ENCODE results near the gene HTR6. TPM values are rescaled to one million over a fixed set of nuclear protein-coding genes. Genes with fewer than 3 reads are reported as not detected.

Gene HTR6
- total and polyA plus RNA-seq, 2 experiments from 2014 or later, result not detected

- DNase-seq (ENCODE audit: low read depth in 1 of 2, low spot score in 1 of 2), result no peak
- no peaks in the 10 kb centered on the region for H3K36me3 ChIP-seq
- no peaks in the 10 kb centered on the region for H3K9me3 ChIP-seq (ENCODE audit: low read depth)
- H3K27ac ChIP-seq, result no peak overlapping the region
- H3K4me3 ChIP-seq, result no peak overlapping the region
- no peaks in the 10 kb centered on the region for H3K27me3 ChIP-seq
- no peaks in the 10 kb centered on the region for H3K4me1 ChIP-seq (ENCODE audit: low read depth)
- TF ChIP-seq CTCF (IDR thresholded peaks at IDR 0.05; ENCODE audit: low read depth, low read length), result no peak
Measured at GRCh38 chr1:19700079-19700777, 35.6 kb downstream of the HTR6 start.

GRCh38 chr1:19703280-19703679 lies 38.6 kb downstream of the HTR6 start:
- H3K4me3 ChIP-seq, result no peak overlapping the region
- no peaks in the 10 kb centered on the region for H3K9me3 ChIP-seq (ENCODE audit: low read depth)
- no peaks in the 10 kb centered on the region for H3K27me3 ChIP-seq
- no peak for TF ChIP-seq CTCF (IDR thresholded peaks at IDR 0.05; ENCODE audit: low read depth, low read length)
- no peaks in the 10 kb centered on the region for H3K4me1 ChIP-seq (ENCODE audit: low read depth)
- DNase-seq (ENCODE audit: low read depth in 1 of 2, low spot score in 1 of 2), result no peak
- no peak overlapping the region for H3K27ac ChIP-seq
- no peaks in the 10 kb centered on the region for H3K36me3 ChIP-seq

- Histone ChIP-seq H3K4me3 (no peak overlapping the region), H3K27me3 (no peaks in the 10 kb centered on the region), H3K36me3 (no peaks in the 10 kb centered on the region), H3K27ac (no peak overlapping the region), H3K9me3 (ENCODE audit: low read depth) (no peaks in the 10 kb centered on the region), H3K4me1 (ENCODE audit: low read depth) (no peaks in the 10 kb centered on the region)
- TF ChIP-seq CTCF (IDR thresholded peaks at IDR 0.05; ENCODE audit: low read depth, low read length), result peak; percentile 96
- DNase-seq (ENCODE audit: low read depth in 1 of 2, low spot score in 1 of 2), result peak; percentile 83 to 86
Measured at GRCh38 chr1:19704247-19705113, 39.8 kb downstream of the HTR6 start.

- TF ChIP-seq CTCF (IDR thresholded peaks at IDR 0.05; ENCODE audit: low read depth, low read length), result no peak
- Histone ChIP-seq H3K27ac (no peak overlapping the region), H3K9me3 (ENCODE audit: low read depth) (no peaks in the 10 kb centered on the region), H3K27me3 (no peaks in the 10 kb centered on the region), H3K36me3 (no peaks in the 10 kb centered on the region), H3K4me3 (no peak overlapping the region), H3K4me1 (ENCODE audit: low read depth) (no peaks in the 10 kb centered on the region)
- no peak for DNase-seq (ENCODE audit: low read depth in 1 of 2, low spot score in 1 of 2)
Measured at GRCh38 chr1:19705464-19705863, 40.8 kb downstream of the HTR6 start.

- TF ChIP-seq CTCF (IDR thresholded peaks at IDR 0.05; ENCODE audit: low read depth, low read length), result no peak
- Histone ChIP-seq H3K36me3 (no peaks in the 10 kb centered on the region), H3K9me3 (ENCODE audit: low read depth) (no peaks in the 10 kb centered on the region), H3K4me1 (ENCODE audit: low read depth) (no peaks in the 10 kb centered on the region), H3K27me3 (no peaks in the 10 kb centered on the region), H3K27ac (no peak overlapping the region), H3K4me3 (no peak overlapping the region)
- no peak for DNase-seq (ENCODE audit: low read depth in 1 of 2, low spot score in 1 of 2)
Measured at GRCh38 chr1:19706136-19706535, 41.5 kb downstream of the HTR6 start.
